NCI-H2227 (cell line): Measurements from ENCODE around the gene PKD2.
"Not testable (repeated sequence)": the region's sequence is repeated elsewhere in the genome, so short reads cannot be mapped to it uniquely, and the experiment has no call there.

Experiments
- DNase-seq: peaks from one replicate; lab custom pipeline; 2025; ENCODE audit not compliant: unreplicated experiment; lab: John Stamatoyannopoulos, UW

The PKD2 gene

DNA sequence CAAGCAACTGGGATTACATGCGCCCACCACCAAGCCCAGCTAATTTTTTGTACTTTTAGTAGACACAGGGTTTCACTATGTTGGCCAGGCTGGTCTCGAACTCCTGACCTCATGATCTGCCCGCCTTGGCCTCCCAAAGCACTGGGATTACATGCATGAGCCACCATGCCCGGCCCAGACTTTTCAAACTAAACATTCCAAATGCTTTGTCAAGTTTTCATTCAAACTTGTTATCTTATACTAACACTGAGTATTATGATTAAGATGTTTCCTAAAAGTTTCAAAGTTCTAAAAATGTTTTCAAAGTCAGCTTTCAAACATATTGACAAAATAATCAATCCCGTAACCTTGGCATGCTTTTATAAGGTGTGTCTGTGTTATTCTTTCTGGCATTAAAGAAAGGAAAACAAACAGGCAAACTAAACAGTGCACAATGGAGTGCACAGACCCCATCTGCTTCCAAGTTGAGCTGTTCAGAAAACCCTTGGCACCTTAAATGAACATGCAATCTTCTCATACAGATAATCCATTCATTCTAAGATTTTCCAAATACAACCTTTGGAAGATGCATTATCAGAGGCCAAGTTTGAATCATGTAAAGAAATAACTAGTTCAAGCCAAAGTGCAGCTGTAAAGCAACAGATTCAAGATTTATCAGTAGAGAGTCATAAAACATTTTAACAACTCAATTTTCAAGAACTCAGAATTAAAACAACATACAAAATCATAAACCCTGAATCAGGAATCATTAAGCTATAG is 101.9 kb downstream of the PKD2 start:
- no peak for DNase-seq

DNA sequence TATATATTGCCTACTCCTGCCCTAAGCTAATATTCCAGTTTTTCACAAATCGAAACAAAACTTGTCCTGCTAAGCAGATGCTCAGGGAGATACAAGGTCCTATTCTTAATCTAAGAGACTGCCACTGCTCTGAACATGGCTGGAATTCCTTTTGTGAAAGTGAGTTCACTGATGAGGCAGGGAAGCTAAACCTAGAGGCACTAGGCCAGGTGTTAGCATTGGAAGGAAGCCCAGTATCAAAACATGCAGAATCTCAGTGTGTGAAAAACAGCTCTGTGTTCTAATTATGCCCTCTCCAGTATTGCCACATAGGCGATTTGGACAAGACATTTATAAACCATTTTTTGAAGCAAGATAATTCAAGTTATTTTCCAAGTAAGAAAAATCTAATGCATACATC is 103.4 kb downstream of the PKD2 start:
- DNase-seq, result no peak

DNA sequence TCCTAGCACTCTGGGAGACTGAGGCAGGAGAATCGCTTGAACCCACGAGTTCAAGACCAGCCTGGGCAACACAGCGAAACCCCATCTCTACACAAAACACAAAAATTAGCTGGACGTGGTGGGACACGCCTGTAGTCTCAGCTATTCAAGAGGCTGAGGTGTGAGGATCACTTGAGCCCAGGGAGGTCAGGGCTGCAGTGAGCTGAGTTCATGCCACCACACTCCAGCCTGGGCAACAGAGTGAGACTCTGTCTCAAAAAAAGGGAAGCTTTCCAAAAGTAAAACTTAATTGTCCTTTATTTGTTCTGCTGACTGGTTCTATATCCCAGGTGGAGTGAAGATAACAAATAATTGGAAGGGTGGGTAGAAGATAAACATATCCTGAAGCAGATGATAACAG is 105.4 kb downstream of the PKD2 start:
- DNase-seq, result no peak

DNA sequence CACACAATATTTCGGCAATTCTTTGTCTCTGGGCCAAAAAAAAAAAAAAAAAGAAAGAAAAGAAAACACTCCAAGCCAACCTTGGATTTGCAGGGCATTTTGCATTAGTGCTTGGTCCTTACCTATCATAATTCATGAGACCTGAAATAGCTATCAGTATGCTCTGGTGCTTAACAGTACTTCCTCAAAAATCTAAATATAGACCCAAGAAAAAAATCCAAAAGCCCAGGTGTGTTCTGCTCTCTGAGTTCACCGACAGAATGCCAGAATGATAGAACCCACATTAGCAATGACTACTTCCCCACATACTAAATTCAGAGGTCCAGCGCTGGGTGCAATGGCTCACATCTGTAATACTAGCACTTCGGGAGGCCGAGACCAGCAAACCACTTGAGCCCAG is 108.2 kb downstream of the PKD2 start:
- DNase-seq, result no peak

DNA sequence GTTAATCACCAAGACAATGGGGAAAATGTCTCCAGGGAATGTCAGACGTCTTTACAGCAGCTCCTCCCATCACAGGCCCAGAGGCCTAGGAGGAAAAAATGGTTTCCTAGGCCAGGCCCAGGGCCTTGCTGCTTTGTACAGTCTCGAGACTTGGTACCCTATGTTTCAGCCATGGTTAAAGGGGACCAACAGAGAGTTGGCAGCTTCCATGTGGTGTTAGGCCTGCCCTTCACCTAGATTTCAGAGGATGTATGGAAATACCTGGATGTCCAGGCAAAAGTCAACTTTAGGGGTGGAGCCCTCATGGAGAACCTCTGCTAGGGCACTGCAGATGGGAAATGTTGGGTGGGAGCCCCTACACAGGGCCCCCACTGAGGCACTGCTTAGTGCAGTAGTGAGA is 112.5 kb downstream of the PKD2 start:
- DNase-seq, result no peak

DNA sequence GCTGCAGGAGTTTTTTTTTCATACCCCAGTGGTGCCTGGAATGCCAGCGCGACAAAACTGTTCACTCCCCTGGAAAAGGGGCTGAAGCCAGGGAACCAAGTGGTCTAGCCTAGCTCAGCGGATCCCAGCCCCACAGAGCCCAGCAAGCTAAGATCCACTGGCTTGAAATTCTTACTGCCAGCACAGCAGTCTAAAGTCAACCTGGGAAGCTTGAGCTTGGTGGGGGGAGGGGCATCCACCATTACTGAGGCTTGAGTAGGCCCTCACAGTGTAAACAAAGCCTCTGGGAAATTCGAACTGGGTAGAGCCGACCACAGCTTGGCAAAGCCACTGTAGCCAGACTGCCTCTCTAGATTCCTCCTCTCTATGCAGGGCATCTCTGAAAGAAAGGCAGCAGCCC is 114.8 kb downstream of the PKD2 start:
- DNase-seq, result not testable (repeated sequence)
